ENCODE results near the gene PIP5K1A. TPM values are rescaled to one million over a fixed set of nuclear protein-coding genes. Genes with fewer than 3 reads are reported as not detected.

The PIP5K1A gene
- total RNA-seq, 1 experiment from 2014 or later, result 63.3 TPM

GRCh38 chr1:151287341-151287699, 89.0 kb downstream of the PIP5K1A start:
- no peaks in the 10 kb centered on the region for H3F3A ChIP-seq (ENCODE audit: low read length, unreplicated experiment)
- peaks cover 24% of the 10 kb centered on the region for H3K79me2 ChIP-seq (ENCODE audit: low read length)
- ChIA-PET CTCF (interaction anchor here (0.6 kb wide), 1 partner anchor 108 kb away, joined by 5 read pairs; no protein-coding TSS in a partner anchor), POLR2A (ENCODE audit: unreplicated experiment) (interaction anchor here (0.6 kb wide), 1 partner anchor 45 kb away, joined by 6 read pairs; no protein-coding TSS in a partner anchor)
- H3K27ac ChIP-seq (ENCODE audit: low read length), result no peak overlapping the region
- H3K4me3 ChIP-seq (ENCODE audit: low read length), result no peak overlapping the region
- no peak for TF ChIP-seq EZH2phosphoT487 (IDR thresholded peaks at IDR 0.05; ENCODE audit: borderline replicate concordance, low read length)
- H3K4me2 ChIP-seq (ENCODE audit: low read length), result no peak overlapping the region
- no peaks in the 10 kb centered on the region for H3K9me3 ChIP-seq (ENCODE audit: low read length)
- peaks cover 27% of the 10 kb centered on the region; the same call in 1 of the 2 replicates for H3K36me3 ChIP-seq (ENCODE audit: low read depth, low read length)
- no peaks in the 10 kb centered on the region for H3K27me3 ChIP-seq (ENCODE audit: low read length)
- H3K9ac ChIP-seq (ENCODE audit: low read length), result no peak overlapping the region
- no TSS peak for BruUV-seq (replicated peaks)
- peaks cover 13% of the 10 kb centered on the region for H3K4me1 ChIP-seq (ENCODE audit: insufficient read depth, low read length)
- no peak for ATAC-seq
- no peaks in the 10 kb centered on the region for H4K20me1 ChIP-seq (ENCODE audit: low read length)
- DNase-seq, result no peak
- intact Hi-C loops (cut with micrococcal nuclease), result no loop called here
- no peaks in the 10 kb centered on the region for H3K9me2 ChIP-seq (replicated peaks; ENCODE audit: low read length)
- no peak overlapping the region for H2AFZ ChIP-seq (ENCODE audit: low read length)

DNA sequence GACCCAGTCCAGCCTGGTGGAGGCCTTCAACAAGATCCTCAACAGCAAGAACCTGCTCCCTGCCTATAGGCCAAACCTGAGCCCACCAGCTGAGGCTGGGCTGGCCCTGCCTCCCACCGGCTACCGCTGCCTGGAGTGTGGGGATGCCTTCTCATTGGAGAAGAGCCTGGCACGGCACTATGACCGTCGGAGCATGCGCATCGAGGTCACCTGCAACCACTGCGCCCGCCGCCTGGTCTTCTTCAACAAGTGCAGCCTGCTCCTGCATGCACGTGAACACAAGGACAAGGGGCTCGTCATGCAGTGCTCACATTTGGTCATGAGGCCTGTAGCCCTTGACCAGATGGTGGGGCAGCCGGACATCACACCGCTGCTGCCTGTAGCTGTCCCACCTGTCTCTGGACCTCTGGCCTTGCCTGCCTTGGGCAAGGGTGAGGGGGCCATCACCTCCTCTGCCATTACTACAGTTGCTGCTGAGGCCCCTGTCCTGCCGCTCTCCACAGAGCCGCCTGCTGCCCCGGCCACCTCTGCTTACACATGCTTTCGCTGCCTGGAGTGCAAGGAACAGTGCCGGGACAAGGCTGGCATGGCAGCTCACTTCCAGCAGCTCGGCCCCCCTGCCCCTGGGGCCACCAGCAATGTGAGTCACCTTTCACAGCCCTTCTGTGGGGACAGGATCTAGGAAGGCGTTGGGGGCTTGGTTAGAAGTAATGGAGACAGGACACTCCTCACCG, 89.6 kb downstream of the PIP5K1A start:
- peaks cover 11% of the 10 kb centered on the region for H3K4me1 ChIP-seq (ENCODE audit: insufficient read depth, low read length)
- H3K27me3 ChIP-seq (ENCODE audit: low read length), result no peaks in the 10 kb centered on the region
- no peaks in the 10 kb centered on the region for H3K9me3 ChIP-seq (ENCODE audit: low read length)
- intact Hi-C loops (cut with micrococcal nuclease), result no loop called here
- no peak overlapping the region for H3K4me2 ChIP-seq (ENCODE audit: low read length)
- ATAC-seq, result no peak
- peaks cover 33% of the 10 kb centered on the region; the same call in 1 of the 2 replicates for H3K36me3 ChIP-seq (ENCODE audit: low read depth, low read length)
- no peak for DNase-seq
- TF ChIP-seq EZH2phosphoT487 (IDR thresholded peaks at IDR 0.05; ENCODE audit: borderline replicate concordance, low read length) (no peak), EZH2 (IDR thresholded peaks at IDR 0.05; ENCODE audit: low read length, unreplicated experiment) (no peak), CTCF (conservative IDR thresholded peaks at IDR 0.05; ENCODE audit: low read depth, low read length) (no peak)
- no peaks in the 10 kb centered on the region for H3F3A ChIP-seq (ENCODE audit: low read length, unreplicated experiment)
- POLR2A ChIA-PET (ENCODE audit: unreplicated experiment), result no interaction called here
- H4K20me1 ChIP-seq (ENCODE audit: low read length), result no peaks in the 10 kb centered on the region
- no peak overlapping the region for H3K4me3 ChIP-seq (ENCODE audit: low read length)
- no peak overlapping the region for H3K27ac ChIP-seq (ENCODE audit: low read length)
- no TSS peak for BruUV-seq (replicated peaks)
- no peak overlapping the region for H3K9ac ChIP-seq (ENCODE audit: low read length)
- CTCF ChIA-PET, result no interaction called here
- H2AFZ ChIP-seq (ENCODE audit: low read length), result no peak overlapping the region
- peaks cover 18% of the 10 kb centered on the region for H3K79me2 ChIP-seq (ENCODE audit: low read length)
- H3K9me2 ChIP-seq (replicated peaks; ENCODE audit: low read length), result no peaks in the 10 kb centered on the region

DNA sequence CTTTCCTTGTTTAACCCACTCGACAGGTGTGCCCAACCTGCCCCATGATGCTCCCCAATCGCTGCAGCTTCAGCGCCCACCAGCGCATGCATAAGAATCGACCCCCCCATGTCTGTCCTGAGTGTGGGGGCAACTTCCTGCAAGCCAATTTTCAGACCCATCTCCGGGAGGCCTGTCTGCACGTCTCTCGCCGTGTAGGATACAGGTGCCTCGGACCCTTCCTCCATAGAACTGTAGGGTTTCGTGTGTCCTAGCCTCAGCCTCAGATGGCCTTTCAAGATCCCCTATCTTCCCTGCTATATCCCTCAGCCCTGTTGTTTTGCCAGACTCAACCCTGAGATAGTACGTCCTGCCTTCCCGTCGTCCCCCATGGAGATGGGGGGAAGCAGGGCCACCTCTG, 90.2 kb downstream of the PIP5K1A start:
- ATAC-seq, result no peak
- Histone ChIP-seq H3K36me3 (ENCODE audit: low read depth, low read length) (peaks cover 39% of the 10 kb centered on the region; the same call in 1 of the 2 replicates), H3K27ac (ENCODE audit: low read length) (no peak overlapping the region), H3F3A (ENCODE audit: low read length, unreplicated experiment) (no peaks in the 10 kb centered on the region), H3K4me2 (ENCODE audit: low read length) (no peak overlapping the region), H3K9ac (ENCODE audit: low read length) (no peak overlapping the region), H3K79me2 (ENCODE audit: low read length) (peaks cover 12% of the 10 kb centered on the region), H3K4me3 (ENCODE audit: low read length) (no peak overlapping the region), H3K27me3 (ENCODE audit: low read length) (no peaks in the 10 kb centered on the region), H3K9me3 (ENCODE audit: low read length) (no peaks in the 10 kb centered on the region), H3K9me2 (replicated peaks; ENCODE audit: low read length) (no peaks in the 10 kb centered on the region), H3K4me1 (ENCODE audit: insufficient read depth, low read length) (peaks cover 7% of the 10 kb centered on the region; the same call in 1 of the 2 replicates), H2AFZ (ENCODE audit: low read length) (no peak overlapping the region), H4K20me1 (ENCODE audit: low read length) (no peaks in the 10 kb centered on the region)
- intact Hi-C loops (cut with micrococcal nuclease), result no loop called here
- TF ChIP-seq EZH2phosphoT487 (IDR thresholded peaks at IDR 0.05; ENCODE audit: borderline replicate concordance, low read length) (no peak), CTCF (conservative IDR thresholded peaks at IDR 0.05; ENCODE audit: low read depth, low read length) (no peak), EZH2 (IDR thresholded peaks at IDR 0.05; ENCODE audit: low read length, unreplicated experiment) (no peak)
- no TSS peak for BruUV-seq (replicated peaks)
- no peak for DNase-seq
- POLR2A ChIA-PET (ENCODE audit: unreplicated experiment), result no interaction called here
- CTCF ChIA-PET, result no interaction called here

Data from PC-3 (cell line).